K562 (cell line): ENCODE data around the gene SAMD8.

Source experiments
- OTX1 ChIP-seq: fragments of 450-650 bp; formaldehyde crosslinking; IDR thresholded peaks from 2 replicates; pipeline ENCODE4 v1.4.0; 2022; ENCODE audit warnings: mild to moderate bottlenecking
- ZNF57 ChIP-seq: fragments of 450-650 bp; formaldehyde crosslinking; IDR thresholded peaks from 2 replicates; pipeline ENCODE4 v1.4.0; 2020; ENCODE audit warnings: mild to moderate bottlenecking, moderate library complexity

- no peak for TF ChIP-seq OTX1
- TF ChIP-seq ZNF57 = no peak
These were observed 11.0 kb downstream of the SAMD8 start for GRCh38 chr10:75122505-75122904.
